Measurements from ENCODE around the gene AGAP1. TPM values are rescaled to one million over a fixed set of nuclear protein-coding genes. Genes with fewer than 3 reads are reported as not detected.

AGAP1 gene
- total and polyA plus RNA-seq, 11 donors = 5.9 to 21.6 (median 18.9) TPM

DNA sequence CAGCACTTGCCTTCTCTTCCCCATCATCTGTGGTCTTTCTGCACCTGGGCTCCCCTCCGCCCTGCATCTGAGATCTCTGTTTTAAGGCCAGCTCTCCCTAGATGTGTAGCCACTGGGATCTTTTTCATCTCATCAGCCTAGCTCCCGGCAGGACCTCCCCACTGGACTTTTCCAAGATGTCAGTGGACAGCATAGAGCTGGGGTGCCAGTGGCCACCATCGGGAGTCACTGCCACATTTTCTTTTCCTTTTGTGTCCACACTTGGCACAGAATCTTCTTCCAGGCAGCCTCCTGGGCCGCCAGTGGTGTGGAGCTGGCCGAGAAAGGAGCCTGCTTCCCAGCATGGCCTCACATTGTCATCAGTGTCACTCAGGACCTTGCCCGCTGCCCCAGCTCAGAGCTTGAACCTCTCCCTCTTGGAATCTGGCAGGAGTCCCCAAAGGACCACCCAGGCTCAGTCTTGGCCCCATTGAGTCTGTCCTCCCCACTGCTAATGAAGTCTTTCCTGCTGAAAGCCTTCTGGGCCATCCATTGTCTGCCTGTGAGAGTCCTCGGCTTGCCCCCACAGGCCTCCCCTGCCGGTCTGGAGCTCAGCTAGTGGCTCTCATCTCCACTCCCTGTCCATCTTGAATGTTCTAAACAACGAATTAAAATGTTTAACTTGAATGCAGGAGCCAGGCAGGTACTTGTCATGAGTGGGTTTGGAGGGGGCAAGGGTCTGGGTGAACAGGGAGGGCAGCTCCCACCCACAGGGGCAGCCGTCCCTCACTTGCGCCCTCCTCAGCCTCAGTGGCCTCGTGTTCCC, 349.9 kb downstream of the AGAP1 start:
- Histone ChIP-seq H3K27me3 (no peaks in the 10 kb centered on the region), H3K27ac (no peak overlapping the region), H3K36me3 (no peaks in the 10 kb centered on the region), H3K4me1 (no peaks in the 10 kb centered on the region), H3K4me3 (no peak overlapping the region), H3K9me3 (no peaks in the 10 kb centered on the region)
- WGBS, 4 donors = 91 to 93% (median 92%) methylated on average over 12 of the region's 12 CpGs
- no peak for TF ChIP-seq POLR2A (IDR thresholded peaks at IDR 0.05)
- TF ChIP-seq, protein P1, sequence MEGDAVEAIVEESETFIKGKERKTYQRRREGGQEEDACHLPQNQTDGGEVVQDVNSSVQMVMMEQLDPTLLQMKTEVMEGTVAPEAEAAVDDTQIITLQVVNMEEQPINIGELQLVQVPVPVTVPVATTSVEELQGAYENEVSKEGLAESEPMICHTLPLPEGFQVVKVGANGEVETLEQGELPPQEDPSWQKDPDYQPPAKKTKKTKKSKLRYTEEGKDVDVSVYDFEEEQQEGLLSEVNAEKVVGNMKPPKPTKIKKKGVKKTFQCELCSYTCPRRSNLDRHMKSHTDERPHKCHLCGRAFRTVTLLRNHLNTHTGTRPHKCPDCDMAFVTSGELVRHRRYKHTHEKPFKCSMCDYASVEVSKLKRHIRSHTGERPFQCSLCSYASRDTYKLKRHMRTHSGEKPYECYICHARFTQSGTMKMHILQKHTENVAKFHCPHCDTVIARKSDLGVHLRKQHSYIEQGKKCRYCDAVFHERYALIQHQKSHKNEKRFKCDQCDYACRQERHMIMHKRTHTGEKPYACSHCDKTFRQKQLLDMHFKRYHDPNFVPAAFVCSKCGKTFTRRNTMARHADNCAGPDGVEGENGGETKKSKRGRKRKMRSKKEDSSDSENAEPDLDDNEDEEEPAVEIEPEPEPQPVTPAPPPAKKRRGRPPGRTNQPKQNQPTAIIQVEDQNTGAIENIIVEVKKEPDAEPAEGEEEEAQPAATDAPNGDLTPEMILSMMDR (IDR thresholded peaks at IDR 0.05) = no peak
- DNase-seq = no peak
- intact Hi-C loops (cut with DNase I) = no loop called here
- ATAC-seq = no peak

DNA sequence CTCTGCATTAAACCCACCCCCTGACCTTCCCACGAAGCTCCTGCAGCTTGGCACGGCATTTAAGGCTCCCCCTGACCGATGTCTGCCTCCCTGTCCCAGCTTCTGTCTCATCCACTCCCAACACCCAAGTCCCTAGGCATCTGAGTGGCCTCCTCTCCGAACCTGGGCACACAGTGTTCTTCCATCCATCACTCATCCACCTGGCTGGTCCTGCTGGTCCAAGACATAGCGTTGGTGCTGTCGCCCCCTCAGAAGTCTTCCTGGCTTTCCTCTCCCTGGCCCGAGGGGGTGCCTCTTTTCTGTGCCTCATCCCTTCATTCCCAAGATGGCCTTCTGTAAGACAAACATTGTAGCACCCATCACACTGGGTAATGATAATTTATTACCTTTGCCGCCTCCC, 350.7 kb downstream of the AGAP1 start:
- intact Hi-C loops (cut with DNase I) = no loop called here
- DNase-seq (no peak), ATAC-seq (no peak)
- Histone ChIP-seq H3K27ac (no peak overlapping the region), H3K36me3 (no peaks in the 10 kb centered on the region), H3K4me3 (no peak overlapping the region), H3K27me3 (no peaks in the 10 kb centered on the region), H3K4me1 (no peaks in the 10 kb centered on the region), H3K9me3 (no peaks in the 10 kb centered on the region)
- WGBS, 4 donors = 95 to 98% (median 96%) methylated on average over 8 of the region's 8 CpGs
- TF ChIP-seq, protein P1 (IDR thresholded peaks at IDR 0.05) = no peak
- no peak for TF ChIP-seq POLR2A (IDR thresholded peaks at IDR 0.05)

DNA sequence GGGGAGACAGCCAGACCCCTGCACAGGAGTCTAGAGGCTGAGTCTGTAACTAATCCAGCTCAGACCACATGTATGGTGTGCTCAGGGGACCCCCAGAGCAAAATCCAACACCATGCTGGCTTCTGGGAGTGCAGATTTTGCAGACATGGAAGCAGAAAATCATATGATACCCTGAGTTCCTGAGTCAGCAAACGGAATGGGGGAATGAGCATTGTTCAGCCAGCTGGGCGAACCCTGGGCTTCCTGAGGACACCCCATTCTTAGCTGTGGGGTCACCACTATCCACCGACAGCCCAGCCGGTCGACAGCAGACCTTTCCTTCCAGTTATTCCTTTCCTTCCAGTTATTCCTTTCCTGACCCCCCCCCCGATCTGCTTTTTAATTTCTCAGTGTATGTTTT, 351.4 kb downstream of the AGAP1 start:
- H3K9me3 ChIP-seq = no peaks in the 10 kb centered on the region
- H3K4me3 ChIP-seq = no peak overlapping the region
- ATAC-seq (no peak), DNase-seq (no peak)
- H3K27ac ChIP-seq = no peak overlapping the region
- WGBS, 4 donors = 76 to 84% (median 78%) methylated on average over 6 of the region's 6 CpGs
- TF ChIP-seq, protein P1 (IDR thresholded peaks at IDR 0.05) = no peak
- TF ChIP-seq POLR2A (IDR thresholded peaks at IDR 0.05) = no peak
- H3K4me1 ChIP-seq = no peaks in the 10 kb centered on the region
- intact Hi-C loops (cut with DNase I) = no loop called here
- no peaks in the 10 kb centered on the region for H3K36me3 ChIP-seq
- no peaks in the 10 kb centered on the region for H3K27me3 ChIP-seq

DNA sequence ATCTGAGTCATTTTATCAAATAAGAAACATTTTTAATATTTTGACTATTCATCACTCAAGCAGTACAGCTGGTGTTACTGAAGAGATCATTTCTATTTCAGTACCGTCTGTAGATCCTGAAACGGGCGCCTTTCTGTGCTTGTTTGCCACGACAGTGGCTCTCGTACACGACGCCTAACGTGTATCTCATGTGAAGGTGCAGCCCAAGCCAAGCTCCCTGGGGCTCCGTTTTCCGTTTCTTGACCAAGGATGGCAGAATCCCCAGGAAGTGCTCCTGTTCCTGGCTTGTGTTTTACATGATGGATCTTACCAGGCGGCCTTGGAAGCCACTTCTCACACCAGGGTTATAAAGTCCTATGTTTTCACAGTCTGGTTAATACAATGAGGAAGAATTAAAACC, 353.7 kb downstream of the AGAP1 start:
- no peak overlapping the region for H3K4me3 ChIP-seq
- ATAC-seq (no peak), DNase-seq (no peak)
- no peaks in the 10 kb centered on the region for H3K27me3 ChIP-seq
- no peaks in the 10 kb centered on the region for H3K36me3 ChIP-seq
- TF ChIP-seq POLR2A (IDR thresholded peaks at IDR 0.05) = no peak
- TF ChIP-seq, protein P1 (IDR thresholded peaks at IDR 0.05) = no peak
- intact Hi-C loops (cut with DNase I) = no loop called here
- no peaks in the 10 kb centered on the region for H3K4me1 ChIP-seq
- WGBS, 4 donors = 90 to 94% (median 94%) methylated on average over 11 of the region's 11 CpGs
- H3K9me3 ChIP-seq = no peaks in the 10 kb centered on the region
- H3K27ac ChIP-seq = no peak overlapping the region

All from heart left ventricle (tissue), 16 donors.